Left forelimb (tissue), 1 donor: ENCODE measurements around the gene EXOC6B.
A peak's percentile ranks its signal among the peaks of the same experiment; 100 is the strongest.

Experiments used
- DNase-seq: peaks from one replicate; pipeline ENCODE4 v3.0.0-alpha.2; 2018; ENCODE audit warnings: low spot score

Gene EXOC6B

DNA sequence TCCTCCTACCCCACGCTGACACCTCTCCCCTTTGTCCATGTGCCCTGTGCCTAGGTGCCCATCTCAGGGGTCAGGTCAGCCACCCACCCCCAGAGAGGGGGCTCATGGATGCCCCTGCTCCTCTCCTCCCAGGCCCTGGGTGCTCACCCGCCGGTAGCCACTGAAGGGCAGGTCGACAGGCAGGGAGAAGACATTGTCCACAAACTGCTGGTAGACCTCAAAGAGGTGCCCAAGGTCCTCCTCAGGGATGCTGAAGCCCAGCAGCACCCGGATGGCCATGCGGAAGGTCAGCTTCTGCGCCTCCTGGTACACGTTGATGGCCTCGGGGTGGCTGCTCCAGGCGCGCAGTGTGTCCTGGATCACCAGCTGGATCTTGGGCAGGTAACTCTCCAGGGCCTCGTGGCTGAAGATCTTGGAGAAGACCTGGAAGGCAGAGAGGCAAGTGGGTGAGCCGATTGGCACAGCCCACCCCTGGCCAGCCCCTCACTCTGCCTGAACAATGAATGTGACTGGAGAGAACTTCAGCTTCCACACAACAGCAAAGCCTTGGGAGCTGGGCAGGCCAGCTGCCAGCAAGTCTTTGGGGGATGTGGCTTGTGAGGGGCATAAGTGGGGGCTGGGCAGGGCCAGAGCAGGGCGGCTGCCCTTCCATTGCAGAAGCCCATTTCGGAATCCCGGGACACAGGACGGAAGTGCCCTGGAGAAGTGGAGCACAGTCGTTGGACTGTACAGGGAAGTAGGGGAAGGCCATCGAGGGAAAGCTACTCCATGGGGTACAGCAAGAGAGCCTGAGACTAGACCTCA lies 690.6 kb downstream of the EXOC6B start:
- no peak for DNase-seq

DNA sequence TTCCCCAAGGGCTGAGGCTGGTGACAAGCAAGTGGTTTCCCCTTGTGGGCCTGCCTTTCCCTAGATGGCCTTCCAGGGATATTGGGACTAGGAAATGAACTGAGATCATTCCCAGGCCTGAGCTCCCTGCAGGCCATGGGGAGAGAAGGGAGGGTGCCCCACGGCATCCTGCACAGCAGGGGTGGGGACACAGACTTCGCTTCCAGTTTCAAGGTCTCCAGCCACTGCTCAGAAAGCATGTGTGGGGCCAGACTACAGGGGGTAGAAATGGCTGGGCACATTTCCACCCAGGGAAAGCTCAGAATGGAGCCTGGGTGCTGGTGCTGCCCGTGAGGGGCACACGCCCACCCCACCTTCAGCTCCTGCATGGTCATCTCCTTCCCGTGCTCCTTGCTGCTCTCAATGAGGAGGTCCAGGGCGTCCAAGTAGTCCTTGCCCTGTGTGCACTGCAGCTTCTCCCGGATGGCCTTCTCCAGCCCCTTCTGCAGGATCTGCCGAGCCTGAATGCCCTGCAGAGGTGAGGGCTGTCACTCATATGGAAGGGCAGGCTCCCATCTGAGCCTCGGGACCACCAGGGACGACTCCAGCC lies 691.3 kb downstream of the EXOC6B start:
- no peak for DNase-seq

DNA sequence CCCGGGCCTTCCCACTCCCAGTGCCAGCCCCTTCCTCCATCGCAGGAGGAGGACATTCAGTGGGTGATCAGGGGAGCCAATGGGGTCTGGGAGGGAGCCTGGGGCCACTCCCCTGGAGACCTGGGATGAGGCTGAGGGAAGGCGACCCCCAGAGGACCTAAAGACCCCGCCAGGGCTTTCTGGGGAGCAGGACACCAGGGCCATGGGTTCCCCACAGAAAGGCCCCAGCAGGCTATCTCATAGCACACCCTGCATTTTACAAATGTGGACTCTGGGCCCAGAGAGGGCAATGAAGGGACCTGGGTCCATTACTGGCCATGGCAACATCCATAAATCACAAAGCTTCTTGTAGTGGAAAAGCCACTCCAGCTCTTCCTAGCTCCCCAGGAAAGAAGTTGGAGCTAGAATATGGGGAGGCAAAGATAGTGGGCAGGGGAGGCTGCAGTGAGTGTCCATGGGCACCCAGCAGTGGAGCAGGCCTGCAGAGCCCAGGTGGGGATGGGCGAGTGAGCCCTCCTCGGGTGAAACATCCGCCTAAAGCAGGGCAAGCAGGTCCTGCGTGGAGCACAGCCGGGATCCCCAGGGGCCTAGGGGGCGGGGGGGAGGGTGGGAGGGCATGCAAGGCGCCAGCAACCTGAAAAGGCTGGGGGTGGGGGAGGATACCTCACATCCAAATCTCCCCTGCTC lies 692.0 kb downstream of the EXOC6B start:
- DNase-seq = no peak

DNA sequence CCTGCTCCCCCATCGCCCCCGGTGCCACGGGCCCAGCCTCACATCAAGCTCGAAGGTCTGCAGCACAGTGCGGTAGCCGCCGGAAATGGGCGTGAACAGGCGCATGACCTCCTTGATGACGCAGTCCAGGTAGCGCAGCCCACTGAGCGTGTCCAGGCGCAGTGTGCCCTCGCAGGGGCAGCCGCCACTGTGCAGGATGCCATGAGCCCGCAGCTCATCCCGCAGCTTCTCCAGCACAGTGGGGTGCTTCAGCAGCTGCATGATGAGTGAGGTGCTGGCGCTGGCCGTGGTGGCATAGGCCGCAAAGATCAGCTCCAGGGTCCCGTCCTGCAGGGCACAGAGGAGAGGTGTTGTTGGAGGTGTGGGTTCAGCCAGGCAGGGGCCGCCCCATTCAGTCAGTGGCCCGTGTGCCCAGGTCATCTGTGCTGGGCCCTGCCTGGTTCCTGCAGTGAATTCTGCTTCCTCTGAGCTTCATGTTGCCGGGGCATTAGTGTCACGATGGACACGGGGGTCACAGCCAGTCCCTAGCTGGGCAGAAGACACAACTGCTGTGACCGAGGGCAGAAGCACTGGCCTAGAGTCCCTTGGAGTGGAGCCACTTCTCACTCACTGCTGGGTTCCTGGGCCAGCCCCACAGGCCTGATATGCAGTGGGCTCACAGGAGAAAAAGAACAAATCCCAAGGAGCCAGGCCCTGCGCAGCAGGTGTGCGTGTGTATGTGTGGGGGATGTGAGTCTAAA lies 692.7 kb downstream of the EXOC6B start:
- DNase-seq = no peak

DNA sequence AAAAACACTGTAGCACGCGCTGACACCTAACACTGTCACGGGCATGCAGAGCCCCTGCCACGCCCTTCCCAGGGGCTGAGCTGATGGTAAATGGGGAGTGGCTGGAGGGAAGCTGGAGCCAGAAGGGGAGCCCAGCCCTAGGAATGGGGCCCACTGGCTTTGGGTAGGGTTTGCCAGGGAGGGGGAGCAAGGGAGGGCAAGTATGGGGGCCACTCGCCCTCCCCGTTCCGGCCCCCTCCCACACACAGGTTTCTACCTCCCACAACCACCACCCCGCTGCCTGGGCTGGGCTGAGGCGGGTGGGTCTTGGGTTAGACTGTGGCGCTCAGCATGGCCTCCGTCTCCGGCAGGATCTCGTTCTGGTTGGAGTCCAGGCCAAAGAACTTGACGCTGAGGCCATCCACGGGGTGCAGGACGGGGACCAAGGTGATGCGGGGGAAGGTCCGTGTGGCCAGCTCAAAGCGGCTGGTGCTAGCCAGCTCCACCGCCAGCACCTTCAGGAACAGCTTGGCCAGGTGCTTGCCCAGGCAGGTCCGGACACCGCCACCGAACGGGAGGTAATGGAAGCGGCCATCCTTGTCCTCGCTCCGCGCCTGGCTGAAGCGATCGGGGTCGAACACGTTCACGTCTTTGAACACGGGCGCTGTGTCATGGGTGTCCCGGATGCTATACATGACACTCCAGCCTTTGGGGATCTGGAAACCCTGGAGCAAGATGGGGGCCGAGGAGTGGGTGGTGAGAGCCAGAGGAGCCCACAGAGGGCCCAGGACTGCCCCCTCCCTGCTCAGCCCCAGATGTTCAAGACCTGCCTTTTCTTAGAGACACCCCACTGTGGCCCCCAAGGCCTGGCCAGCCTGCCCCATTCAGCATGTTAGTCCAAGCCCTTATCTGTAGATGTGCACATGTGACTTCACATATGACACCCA lies 693.7 kb downstream of the EXOC6B start:
- DNase-seq = no peak

DNA sequence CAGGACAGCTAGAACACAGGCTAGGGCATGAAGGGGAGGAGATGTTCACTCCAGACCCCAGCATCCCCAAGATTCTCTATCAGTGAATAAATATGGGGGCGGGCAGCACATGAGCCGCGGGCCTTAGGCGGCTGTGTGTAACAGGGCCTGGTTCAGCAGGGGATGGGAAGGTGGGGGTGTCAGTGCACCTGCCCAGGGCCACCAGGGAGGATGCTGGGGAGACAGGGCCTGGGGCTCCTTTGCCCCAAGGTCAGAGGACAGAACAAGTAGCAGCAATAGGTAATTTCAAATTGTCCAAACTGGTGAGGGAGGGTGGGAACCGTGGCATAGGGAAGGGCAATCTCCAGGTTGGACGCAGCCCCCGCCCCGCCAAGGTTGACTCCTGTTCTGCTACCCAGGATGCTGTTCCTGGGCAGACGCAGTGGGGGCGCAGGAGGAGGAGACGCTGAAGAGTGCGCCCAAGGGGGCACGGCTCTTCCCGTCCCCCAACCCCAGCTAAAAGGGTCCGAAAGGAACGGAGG lies 694.4 kb downstream of the EXOC6B start:
- DNase-seq = no peak

DNA sequence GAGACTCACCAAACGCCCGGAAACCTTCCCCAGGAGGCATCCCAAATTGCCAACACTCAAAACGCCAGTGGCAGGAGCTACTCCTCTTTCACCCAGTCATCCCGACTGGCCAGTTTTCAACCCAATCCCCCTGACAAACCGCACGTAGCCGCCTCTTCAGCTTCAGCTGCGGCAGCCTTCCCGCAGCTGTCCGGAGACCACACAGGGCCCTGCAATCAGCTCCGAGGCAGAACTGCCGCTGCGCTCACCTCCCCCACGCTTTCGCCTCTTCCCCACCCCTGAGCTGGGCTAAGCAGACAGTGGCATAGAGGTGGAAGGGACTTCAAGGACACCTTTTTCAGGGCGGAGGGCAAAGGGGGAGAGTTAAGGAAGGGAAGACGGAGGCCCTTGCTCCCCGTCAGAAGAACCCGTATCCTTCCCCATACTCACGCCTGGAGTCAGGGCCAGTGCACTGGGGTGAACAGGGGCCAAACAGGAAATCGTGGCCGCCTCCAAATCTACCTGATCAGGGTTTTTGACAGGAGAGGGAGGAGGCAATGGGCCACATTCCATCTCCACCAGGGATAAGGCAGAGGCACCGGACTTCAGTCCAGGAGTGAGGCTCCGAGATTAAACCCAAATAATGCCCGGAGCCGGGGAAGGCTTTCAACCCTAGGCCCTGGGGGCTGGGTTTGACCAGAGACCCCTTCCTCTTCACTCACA lies 695.0 kb downstream of the EXOC6B start:
- peak; percentile 67 for DNase-seq

DNA sequence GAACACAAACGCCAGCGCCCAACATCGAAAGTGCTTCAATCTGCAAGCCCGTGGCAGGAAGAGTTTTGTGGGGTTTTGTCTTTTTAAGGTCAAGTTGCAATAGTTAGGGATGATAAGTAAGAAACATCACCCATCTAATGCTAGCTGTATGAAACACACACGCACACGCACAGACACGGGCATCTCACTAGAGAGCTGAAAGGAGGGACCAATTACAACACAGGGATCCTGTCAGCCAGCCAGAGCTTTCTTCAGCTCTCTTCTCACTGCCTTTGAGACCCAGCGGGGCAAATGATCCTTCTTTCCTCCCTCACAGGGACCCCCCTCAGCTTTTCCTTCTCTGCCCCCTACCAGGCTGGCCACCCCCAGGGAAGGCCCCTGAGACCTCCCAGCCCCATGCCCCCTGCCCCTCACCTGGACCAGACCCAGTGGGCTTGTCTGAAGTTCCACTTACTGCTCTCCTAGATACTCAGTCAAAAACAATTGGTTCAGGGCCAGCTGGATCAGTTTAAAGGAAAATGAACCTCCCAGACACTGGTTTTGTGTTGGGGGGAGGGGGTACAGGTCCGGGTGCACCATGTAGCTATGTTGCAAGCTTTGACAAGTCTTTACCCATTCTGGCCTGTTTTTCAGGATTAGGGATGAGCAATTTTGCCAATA lies 696.0 kb downstream of the EXOC6B start:
- no peak for DNase-seq

DNA sequence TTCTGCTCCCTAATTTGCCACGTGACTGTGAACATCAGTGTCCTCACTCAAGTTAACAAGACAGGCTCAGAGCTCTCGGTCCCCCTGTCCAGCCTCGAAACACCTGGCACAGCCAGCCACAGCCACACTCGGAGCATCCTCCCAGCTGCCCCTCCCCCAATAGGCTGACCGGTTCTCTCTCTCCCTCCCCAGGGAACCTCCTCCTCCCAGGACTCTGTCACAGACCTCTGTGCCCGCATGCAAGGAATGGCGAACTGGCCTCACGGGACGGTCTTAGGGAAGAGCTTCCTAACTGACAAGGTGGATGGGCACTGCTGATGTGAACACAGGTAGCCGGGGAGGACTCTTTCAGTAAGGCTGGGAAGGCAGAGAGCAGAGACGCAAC lies 697.0 kb downstream of the EXOC6B start:
- no peak for DNase-seq

DNA sequence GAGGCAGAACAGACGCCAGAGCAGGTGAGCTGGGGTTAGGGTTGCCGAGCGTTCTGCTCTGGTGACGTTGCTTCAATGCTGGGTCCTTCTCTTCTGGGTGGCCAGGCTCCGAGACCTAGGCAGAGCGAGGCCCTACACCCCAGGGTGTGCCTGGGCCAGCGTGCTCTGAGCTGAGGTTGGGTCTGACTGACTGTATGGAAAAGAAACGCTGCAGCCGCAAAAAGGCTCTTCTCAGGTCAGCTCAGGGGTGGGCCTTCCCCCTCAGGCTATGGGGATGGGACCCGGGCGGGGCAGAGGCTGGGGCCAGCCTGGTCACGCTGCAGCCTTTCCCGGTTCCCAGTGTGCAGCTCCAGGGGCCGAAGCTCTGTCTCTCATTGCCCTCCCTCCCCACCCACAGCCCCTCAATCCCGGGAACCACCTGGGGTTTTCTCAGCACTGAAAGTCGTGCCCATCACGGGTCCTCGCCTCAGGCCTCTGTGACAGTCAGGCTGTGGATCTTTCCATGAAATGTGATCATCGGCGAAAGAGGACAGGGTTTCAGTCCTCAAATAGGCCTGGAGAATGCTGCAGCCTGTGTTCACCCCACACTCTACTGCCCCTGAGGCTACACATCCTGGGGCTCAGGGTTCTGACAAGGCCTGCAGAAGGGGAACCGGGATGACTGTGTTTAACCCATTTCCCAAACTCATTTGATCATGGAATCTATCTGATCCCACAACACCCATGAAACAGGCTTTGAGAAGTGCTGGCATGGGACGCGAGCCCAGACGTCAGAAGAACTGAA lies 697.6 kb downstream of the EXOC6B start:
- DNase-seq = no peak

DNA sequence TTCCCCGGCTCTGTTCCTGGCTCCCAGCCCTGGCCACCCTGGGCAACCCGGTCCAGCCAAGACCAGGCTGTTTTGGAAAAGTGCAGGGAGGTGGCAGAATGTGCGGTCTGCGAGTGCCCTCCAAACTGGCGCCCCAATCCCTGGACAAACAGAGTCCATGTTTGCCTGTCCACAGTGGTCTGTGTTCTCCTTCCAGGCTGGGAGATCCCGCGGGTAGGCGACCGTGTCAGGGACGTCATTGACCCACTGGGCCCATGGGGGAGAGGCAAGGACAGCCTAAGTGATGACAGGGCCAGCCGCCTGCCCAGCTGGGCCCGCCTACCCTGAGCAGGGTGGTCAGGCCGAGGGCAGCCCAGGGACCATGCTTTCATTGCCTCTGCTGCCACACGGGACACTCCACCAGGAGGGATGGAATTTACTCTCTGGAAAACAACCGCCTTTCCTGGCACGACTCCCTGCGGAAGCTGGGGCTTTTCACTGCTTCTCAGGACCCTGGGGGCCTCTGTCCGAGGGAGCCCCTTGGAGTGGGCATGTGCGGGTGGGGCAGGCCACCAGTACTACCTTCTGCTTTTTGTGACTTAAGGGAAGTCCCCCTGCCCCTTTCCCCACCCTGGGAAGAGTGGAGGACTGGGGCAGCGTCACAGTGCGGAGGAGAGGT lies 698.3 kb downstream of the EXOC6B start:
- DNase-seq = no peak

DNA sequence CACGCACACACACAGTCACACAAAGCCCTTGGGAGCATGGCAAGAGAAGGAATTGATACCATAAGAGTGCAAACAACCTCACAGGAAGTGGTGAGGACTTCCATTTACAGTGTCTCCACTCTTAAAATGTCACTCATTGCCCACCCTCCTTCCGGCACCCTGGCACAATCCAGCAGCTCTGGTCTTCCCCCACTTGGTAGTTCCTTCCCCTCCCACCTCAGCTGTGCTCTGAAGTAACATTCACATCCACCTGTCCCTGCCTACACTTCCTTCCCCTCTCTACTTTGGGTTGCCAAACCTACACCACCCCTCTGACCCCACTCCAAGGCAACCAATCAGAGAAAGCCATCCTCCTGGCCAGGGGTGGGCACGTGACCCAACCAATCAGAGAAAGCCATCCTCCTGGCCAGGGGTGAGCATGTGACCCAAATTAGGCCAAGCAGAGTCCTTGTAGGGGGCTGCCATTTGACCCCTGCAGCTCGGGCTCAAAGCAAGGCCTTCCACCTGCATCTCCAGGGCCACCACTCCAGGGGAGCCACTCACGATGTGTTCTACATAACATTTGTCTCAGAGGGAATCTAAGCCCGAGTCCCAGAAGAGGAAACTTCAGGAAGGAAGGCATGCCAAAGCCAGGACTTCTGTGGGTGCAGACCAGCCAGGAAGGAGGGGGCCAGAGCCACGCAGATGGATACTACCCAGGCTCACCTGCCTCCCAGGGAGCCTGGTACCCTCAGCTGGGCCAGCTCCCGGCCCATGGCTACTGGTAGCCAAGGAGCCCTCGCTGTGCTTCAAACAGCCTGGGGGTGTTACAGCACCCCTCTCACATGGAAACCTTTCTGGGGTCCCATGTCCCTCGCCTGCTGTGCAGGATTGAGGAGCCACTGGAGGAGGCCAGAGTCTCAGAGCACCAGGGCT lies 699.4 kb downstream of the EXOC6B start:
- DNase-seq = no peak
